ENCODE measurements around the gene ZNF345.

DNA sequence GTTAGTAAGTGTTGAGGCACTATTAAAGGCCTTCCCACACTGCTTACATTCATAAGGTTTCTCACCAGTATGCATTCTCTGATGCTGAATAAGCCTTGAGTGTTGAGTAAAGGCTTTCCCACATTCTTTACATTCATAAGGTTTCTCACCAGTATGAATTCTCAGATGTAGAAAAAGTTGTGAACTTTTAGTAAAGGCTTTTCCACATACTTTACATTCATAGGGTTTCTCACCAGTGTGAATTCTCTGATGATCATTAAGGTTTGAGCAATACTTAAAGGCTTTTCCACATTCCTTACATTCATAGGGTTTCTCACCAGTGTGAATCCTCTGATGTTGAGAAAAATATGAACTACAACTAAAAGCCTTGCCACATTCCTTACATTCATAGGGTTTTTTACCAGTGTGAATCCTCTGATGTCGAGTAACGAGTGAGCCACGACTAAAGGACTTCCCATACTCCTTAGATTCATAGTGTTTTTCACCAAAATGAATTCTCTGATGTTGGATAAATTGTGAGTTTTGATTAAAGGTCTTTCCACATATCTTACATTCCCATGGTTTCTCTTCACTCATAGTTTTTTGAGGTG lies 41.2 kb downstream of the ZNF345 start:
- TF ChIP-seq CTCF (IDR thresholded peaks at IDR 0.05; ENCODE audit: low read depth, low read length) (no peak), EZH2phosphoT487 (IDR thresholded peaks at IDR 0.05; ENCODE audit: low read depth) (no peak)

Measured in OCI-LY3 (cell line).